Liver (tissue), 9 donors: ENCODE data around the gene INHBC. TPM values are rescaled to one million over a fixed set of nuclear protein-coding genes. Genes with fewer than 3 reads are reported as not detected.
"Not testable (repeated sequence)": the region's sequence is repeated elsewhere in the genome, so short reads cannot be mapped to it uniquely, and the experiment has no call there.

Experiments used
- DNase-seq: peaks from one replicate; pipeline ENCODE4 v3.0.0-alpha.2; 2017; ENCODE audit warnings: low spot score
- H3K27ac ChIP-seq, 2 donors: one replicate each; pipeline ENCODE4 v1.7.0; 2013; ENCODE audit warnings: inconsistent platforms in 2 of 2, low read length in 2 of 2, control low read depth in 1 of 2, low read depth in 1 of 2, mild to moderate bottlenecking in 1 of 2
- H3K27me3 ChIP-seq, 4 donors: one replicate each; pipeline versions ENCODE4 v1.6.1 to v1.7.0; 2013; ENCODE audit warnings: low read length in 3 of 4, inconsistent platforms in 1 of 4, mild to moderate bottlenecking in 1 of 4, moderate library complexity in 1 of 4; ENCODE audit not compliant: control insufficient read depth in 4 of 4, insufficient read depth in 4 of 4
- H3K36me3 ChIP-seq, 4 donors: one replicate each; pipeline versions ENCODE4 v1.6.1 to v1.7.0; 2013; ENCODE audit warnings: low read length in 3 of 4, mild to moderate bottlenecking in 3 of 4, low read depth in 1 of 4, moderate library complexity in 1 of 4; ENCODE audit not compliant: control insufficient read depth in 4 of 4, insufficient read depth in 3 of 4
- H3K4me1 ChIP-seq, 4 donors: one replicate each; pipeline versions ENCODE4 v1.6.1 to v1.7.0; 2013; ENCODE audit warnings: low read length in 3 of 4, mild to moderate bottlenecking in 3 of 4, moderate library complexity in 1 of 4; ENCODE audit not compliant: control insufficient read depth in 4 of 4, insufficient read depth in 4 of 4
- H3K4me3 ChIP-seq, 3 donors: one replicate each; pipeline versions ENCODE4 v1.6.1 to v1.7.0; 2013; ENCODE audit warnings: low read length in 3 of 3, control low read depth in 1 of 3, low read depth in 1 of 3, mild to moderate bottlenecking in 1 of 3
- H3K9ac ChIP-seq, 2 donors: one replicate each; pipeline ENCODE4 v1.7.0; 2013; ENCODE audit warnings: low read length in 2 of 2, mild to moderate bottlenecking in 2 of 2, moderate library complexity in 2 of 2, control low read depth in 1 of 2, low read depth in 1 of 2
- H3K9me3 ChIP-seq, 4 donors: one replicate each; pipeline versions ENCODE4 v1.6.1 to v1.7.0; 2013; ENCODE audit warnings: low read length in 3 of 4; ENCODE audit not compliant: control insufficient read depth in 4 of 4
- EGR1 ChIP-seq, 2 donors: IDR thresholded peaks; 2 replicates each; pipeline ENCODE4 v1.6.1; 2016 to 2018; ENCODE audit warnings: antibody characterized with exemption in 2 of 2, low read depth in 2 of 2
- FOXA2 ChIP-seq: IDR thresholded peaks from 2 replicates; pipeline ENCODE4 v1.6.1; 2016; ENCODE audit warnings: antibody characterized with exemption
- GABPA ChIP-seq, 2 donors: IDR thresholded peaks in 1 of 2; conservative IDR thresholded peaks in 1 of 2; 2 replicates each; pipeline ENCODE4 v1.6.1; 2016; ENCODE audit warnings: antibody characterized with exemption in 2 of 2, mild to moderate bottlenecking in 1 of 2, moderate library complexity in 1 of 2
- HNF4A ChIP-seq, 2 donors: conservative IDR thresholded peaks; 2 replicates each; pipeline ENCODE4 v1.6.1; 2016; ENCODE audit warnings: antibody characterized with exemption in 2 of 2, mild to moderate bottlenecking in 2 of 2
- HNF4G ChIP-seq: IDR thresholded peaks from 2 replicates; pipeline ENCODE4 v1.6.1; 2016; ENCODE audit warnings: antibody characterized with exemption
- JUND ChIP-seq, 2 donors: IDR thresholded peaks; 2 replicates each; pipeline ENCODE4 v1.6.1; 2016; ENCODE audit warnings: antibody characterized with exemption in 2 of 2
- RAD21 ChIP-seq, 2 donors: IDR thresholded peaks; 2 replicates each; pipeline ENCODE4 v1.6.1; 2016; ENCODE audit warnings: antibody characterized with exemption in 2 of 2, mild to moderate bottlenecking in 2 of 2
- RXRA ChIP-seq, 2 donors: IDR thresholded peaks; 2 replicates each; pipeline ENCODE4 v1.6.1; 2017 to 2018; ENCODE audit warnings: antibody characterized with exemption in 2 of 2, mild to moderate bottlenecking in 1 of 2
- SP1 ChIP-seq: IDR thresholded peaks from 2 replicates; pipeline ENCODE4 v1.6.1; 2018; ENCODE audit warnings: antibody characterized with exemption, mild to moderate bottlenecking
- TAF1 ChIP-seq: conservative IDR thresholded peaks from 2 replicates; pipeline ENCODE4 v1.6.1; 2016; ENCODE audit warnings: antibody characterized with exemption, mild to moderate bottlenecking
- YY1 ChIP-seq: IDR thresholded peaks from 2 replicates; pipeline ENCODE4 v1.6.1; 2016; ENCODE audit warnings: antibody characterized with exemption, mild to moderate bottlenecking
- WGBS: extraction: QIAGEN DNeasy Blood & Tissue Kit; methylation state at CpG from one replicate; pipeline ENCODE4 v1.1.7; 2013; 5-methylcytosine and 5-hydroxymethylcytosine counted together
- polyA plus RNA-seq, 2 donors: library from polyadenylated mRNA; stranded (reverse) in 1 of 2; unstranded in 1 of 2; fragments of 200-250 nt in 1 of 2; fragments of >200 nt in 1 of 2; fragmentation: Nextera tagmentation in 1 of 2; extraction: Ambion mirVana in 1 of 2; gene quantifications; one replicate each; pipeline versions ENCODE4 v1.2.1 to v1.2.3, GENCODE V29; 2013 to 2015
- total RNA-seq, 2 donors: library from RNA; depleted of rRNA; stranded (reverse); fragments of >200 nt; gene quantifications; one replicate each; pipeline ENCODE4 v1.2.3, GENCODE V29; 2014
- TF ChIP-seq, protein P1 (sequence below): IDR thresholded peaks from 2 replicates; pipeline ENCODE4 v1.6.1; 2016; ENCODE audit warnings: antibody characterized with exemption
- TF ChIP-seq, protein P2 (sequence below): IDR thresholded peaks from 2 replicates; pipeline ENCODE4 v1.6.1; 2016; ENCODE audit warnings: antibody characterized with exemption
- TF ChIP-seq, protein P3 (sequence below): fragments of 150-350 bp; IDR thresholded peaks from 2 replicates; pipeline ENCODE4 v1.5.1; 2017; ENCODE audit warnings: improper control_type of control experiment, low read depth, low read length; ENCODE audit not compliant: missing input control
- TF ChIP-seq, protein P4 (sequence below): IDR thresholded peaks from 2 replicates; pipeline ENCODE4 v1.6.1; 2016; ENCODE audit warnings: antibody characterized with exemption
- donor health status: healthy.
- donor health status: healthy.
- donor health status: healthy.
- donor health status: healthy.
- donor health status: healthy.

INHBC gene
- total and polyA plus RNA-seq, 4 donors: 2.8 to 134 (median 86.7) TPM

DNA sequence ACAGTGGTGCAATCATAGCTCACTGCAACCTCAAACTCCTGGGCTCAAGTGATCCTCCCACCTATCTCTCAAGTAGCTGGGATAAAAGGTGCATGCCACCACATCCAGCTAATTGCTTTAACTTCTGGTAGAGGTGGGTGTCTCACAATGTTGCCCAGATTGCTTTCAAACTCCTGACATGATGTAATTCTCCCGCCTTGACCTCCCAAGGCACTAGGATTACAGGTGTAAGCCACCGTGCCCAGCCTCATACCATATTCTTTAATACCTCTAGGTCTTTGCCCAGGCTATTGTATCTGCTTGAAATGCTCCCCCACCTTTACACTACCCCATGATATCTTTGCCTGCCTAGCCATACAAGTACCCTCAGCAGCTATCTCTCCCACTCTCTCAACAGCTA is 15.1 kb upstream of the INHBC start:
- TF ChIP-seq SP1: no peak
- TF ChIP-seq YY1: no peak
- TF ChIP-seq, protein P1, sequence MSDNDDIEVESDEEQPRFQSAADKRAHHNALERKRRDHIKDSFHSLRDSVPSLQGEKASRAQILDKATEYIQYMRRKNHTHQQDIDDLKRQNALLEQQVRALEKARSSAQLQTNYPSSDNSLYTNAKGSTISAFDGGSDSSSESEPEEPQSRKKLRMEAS: no peak
- TF ChIP-seq FOXA2: no peak
- no peak for TF ChIP-seq HNF4A (conservative IDR thresholded peaks at IDR 0.05)
- TF ChIP-seq TAF1: no peak
- TF ChIP-seq, protein P2, sequence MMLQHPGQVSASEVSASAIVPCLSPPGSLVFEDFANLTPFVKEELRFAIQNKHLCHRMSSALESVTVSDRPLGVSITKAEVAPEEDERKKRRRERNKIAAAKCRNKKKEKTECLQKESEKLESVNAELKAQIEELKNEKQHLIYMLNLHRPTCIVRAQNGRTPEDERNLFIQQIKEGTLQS: no peak
- no peak overlapping the region for H3K4me3 ChIP-seq
- H3K36me3 ChIP-seq: peaks cover 2 to 7% (median 4%) of the 10 kb centered on the region in 4 donors
- no peak for DNase-seq
- 96% methylated on average over 2 of the region's 2 CpGs for WGBS
- no peak overlapping the region for H3K9ac ChIP-seq
- no peaks in the 10 kb centered on the region for H3K27me3 ChIP-seq
- no peak overlapping the region for H3K27ac ChIP-seq
- H3K4me1 ChIP-seq: peaks cover 7 to 21% (median 13%) of the 10 kb centered on the region in 4 donors
- H3K9me3 ChIP-seq: no peaks in the 10 kb centered on the region

DNA sequence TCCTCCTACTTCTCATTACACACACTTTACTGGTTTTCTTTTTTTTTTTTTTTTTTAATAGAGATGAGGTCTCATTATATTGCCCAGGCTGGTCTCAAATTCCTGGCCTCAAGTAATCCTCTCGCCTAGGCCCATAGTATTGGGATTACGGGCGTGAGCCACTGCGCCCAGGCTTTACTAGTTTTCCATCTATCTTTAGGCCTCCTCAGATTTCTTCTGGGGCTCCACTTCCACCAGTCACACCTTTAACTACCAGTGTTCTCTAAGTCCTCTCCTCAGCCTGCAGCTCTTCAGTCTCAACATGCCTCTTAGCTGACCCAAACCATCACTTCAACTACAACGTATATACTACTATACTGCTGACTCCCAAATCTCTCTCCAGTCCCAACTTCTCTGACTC is 14.1 kb upstream of the INHBC start:
- H3K36me3 ChIP-seq: peaks cover 3 to 8% (median 5%) of the 10 kb centered on the region in 4 donors
- no peaks in the 10 kb centered on the region for H3K9me3 ChIP-seq
- WGBS: 99% methylated on average over 5 of the region's 5 CpGs
- H3K27ac ChIP-seq: no peak overlapping the region
- H3K9ac ChIP-seq: no peak overlapping the region
- DNase-seq: no peak
- H3K4me1 ChIP-seq: peaks cover 7 to 21% (median 13%) of the 10 kb centered on the region in 4 donors
- H3K4me3 ChIP-seq: no peak overlapping the region
- H3K27me3 ChIP-seq: no peaks in the 10 kb centered on the region
- TF ChIP-seq, protein P2: no peak
- TF ChIP-seq GABPA (IDR thresholded peaks at IDR 0.05 in 1 of 2, conservative IDR thresholded peaks at IDR 0.05 in 1 of 2) (no peak), RXRA (IDR thresholded peaks at IDR 0.05) (no peak), YY1 (no peak), JUND (IDR thresholded peaks at IDR 0.05) (no peak), TAF1 (no peak), RAD21 (IDR thresholded peaks at IDR 0.05) (no peak), EGR1 (IDR thresholded peaks at IDR 0.05; ENCODE audit: low read depth in 2 of 2) (no peak), HNF4A (conservative IDR thresholded peaks at IDR 0.05) (no peak), HNF4G (no peak)
- TF ChIP-seq, protein P3, sequence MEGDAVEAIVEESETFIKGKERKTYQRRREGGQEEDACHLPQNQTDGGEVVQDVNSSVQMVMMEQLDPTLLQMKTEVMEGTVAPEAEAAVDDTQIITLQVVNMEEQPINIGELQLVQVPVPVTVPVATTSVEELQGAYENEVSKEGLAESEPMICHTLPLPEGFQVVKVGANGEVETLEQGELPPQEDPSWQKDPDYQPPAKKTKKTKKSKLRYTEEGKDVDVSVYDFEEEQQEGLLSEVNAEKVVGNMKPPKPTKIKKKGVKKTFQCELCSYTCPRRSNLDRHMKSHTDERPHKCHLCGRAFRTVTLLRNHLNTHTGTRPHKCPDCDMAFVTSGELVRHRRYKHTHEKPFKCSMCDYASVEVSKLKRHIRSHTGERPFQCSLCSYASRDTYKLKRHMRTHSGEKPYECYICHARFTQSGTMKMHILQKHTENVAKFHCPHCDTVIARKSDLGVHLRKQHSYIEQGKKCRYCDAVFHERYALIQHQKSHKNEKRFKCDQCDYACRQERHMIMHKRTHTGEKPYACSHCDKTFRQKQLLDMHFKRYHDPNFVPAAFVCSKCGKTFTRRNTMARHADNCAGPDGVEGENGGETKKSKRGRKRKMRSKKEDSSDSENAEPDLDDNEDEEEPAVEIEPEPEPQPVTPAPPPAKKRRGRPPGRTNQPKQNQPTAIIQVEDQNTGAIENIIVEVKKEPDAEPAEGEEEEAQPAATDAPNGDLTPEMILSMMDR: no peak
- TF ChIP-seq, protein P4, sequence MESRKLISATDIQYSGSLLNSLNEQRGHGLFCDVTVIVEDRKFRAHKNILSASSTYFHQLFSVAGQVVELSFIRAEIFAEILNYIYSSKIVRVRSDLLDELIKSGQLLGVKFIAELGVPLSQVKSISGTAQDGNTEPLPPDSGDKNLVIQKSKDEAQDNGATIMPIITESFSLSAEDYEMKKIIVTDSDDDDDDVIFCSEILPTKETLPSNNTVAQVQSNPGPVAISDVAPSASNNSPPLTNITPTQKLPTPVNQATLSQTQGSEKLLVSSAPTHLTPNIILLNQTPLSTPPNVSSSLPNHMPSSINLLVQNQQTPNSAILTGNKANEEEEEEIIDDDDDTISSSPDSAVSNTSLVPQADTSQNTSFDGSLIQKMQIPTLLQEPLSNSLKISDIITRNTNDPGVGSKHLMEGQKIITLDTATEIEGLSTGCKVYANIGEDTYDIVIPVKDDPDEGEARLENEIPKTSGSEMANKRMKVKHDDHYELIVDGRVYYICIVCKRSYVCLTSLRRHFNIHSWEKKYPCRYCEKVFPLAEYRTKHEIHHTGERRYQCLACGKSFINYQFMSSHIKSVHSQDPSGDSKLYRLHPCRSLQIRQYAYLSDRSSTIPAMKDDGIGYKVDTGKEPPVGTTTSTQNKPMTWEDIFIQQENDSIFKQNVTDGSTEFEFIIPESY: no peak

DNA sequence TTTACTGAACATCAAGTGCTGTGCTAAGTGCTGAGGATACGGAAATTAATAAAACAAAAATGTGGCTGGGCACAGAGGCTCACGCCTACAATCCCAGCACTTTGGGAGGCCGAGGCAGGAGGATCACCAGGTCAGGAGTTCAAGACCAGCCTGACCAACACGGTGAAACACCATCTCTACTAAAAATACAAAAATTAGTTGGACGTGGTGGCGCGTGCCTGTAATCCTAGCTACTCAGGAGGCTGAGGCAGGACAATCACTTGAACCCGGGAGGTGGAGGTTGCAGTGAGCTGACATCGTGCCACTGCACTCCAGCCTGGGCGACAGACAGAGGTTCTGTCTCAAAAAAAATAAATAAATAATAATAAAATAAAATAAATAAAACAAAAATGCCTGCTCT is 7.6 kb upstream of the INHBC start:
- peaks cover 0 to 12% (median 1%) of the 10 kb centered on the region in 4 donors for H3K4me1 ChIP-seq
- not testable (repeated sequence) for H3K36me3 ChIP-seq, H3K9ac ChIP-seq, DNase-seq, H3K9me3 ChIP-seq, H3K27me3 ChIP-seq, H3K4me3 ChIP-seq, H3K27ac ChIP-seq
- 97% methylated on average over 10 of the region's 10 CpGs for WGBS
